Natural killer cell (primary cell): ENCODE measurements around the gene DOCK1. TPM values are rescaled to one million over a fixed set of nuclear protein-coding genes. Genes with fewer than 3 reads are reported as not detected.

Source experiments
- ATAC-seq, 3 donors: fragments of 150-1000 bp in 2 of 3; fragments of 200-7000 bp in 1 of 3; cut with Tn5 transposase; 1 replicate in 1 of 3; 2 replicates in 2 of 3; pipeline ENCODE4 v1.10.0; 2021; ENCODE audit warnings: mild to moderate bottlenecking in 2 of 3, moderate library complexity in 2 of 3
- DNase-seq, 2 donors: peaks; one replicate each; pipeline versions ENCODE4 v3.0.0 to v3.0.0-alpha.2; 2013 to 2021; ENCODE audit warnings: mixed read lengths in 1 of 2
- H3K27ac ChIP-seq: one replicate; pipeline ENCODE4 v1.5.1; 2013; ENCODE audit warnings: mild to moderate bottlenecking, low read length
- H3K27me3 ChIP-seq: one replicate; pipeline ENCODE4 v1.6.1; 2013; ENCODE audit warnings: low read length; ENCODE audit not compliant: control insufficient read depth, insufficient read depth
- H3K36me3 ChIP-seq: one replicate; pipeline ENCODE4 v1.6.1; 2013; ENCODE audit warnings: low read length; ENCODE audit not compliant: control insufficient read depth, insufficient read depth
- H3K4me1 ChIP-seq: one replicate; pipeline ENCODE4 v1.6.1; 2013; ENCODE audit warnings: low read length; ENCODE audit not compliant: control insufficient read depth, insufficient read depth
- H3K4me3 ChIP-seq: one replicate; pipeline ENCODE4 v1.5.1; 2013; ENCODE audit warnings: low read length
- H3K9me3 ChIP-seq: one replicate; pipeline ENCODE4 v1.6.1; 2013; ENCODE audit warnings: low read length; ENCODE audit not compliant: control insufficient read depth, insufficient read depth
- H3K27ac Mint-ChIP-seq, 2 donors: one replicate each; pipeline ENCODE4 v1.8.0; 2022; ENCODE audit warnings: mild to moderate bottlenecking in 2 of 2, mixed read lengths in 2 of 2, moderate library complexity in 1 of 2
- H3K27me3 Mint-ChIP-seq, 2 donors: one replicate each; pipeline ENCODE4 v1.8.0; 2022; ENCODE audit warnings: low read depth in 2 of 2, mixed read lengths in 2 of 2
- H3K36me3 Mint-ChIP-seq: one replicate; pipeline ENCODE4 v1.8.0; 2022; ENCODE audit warnings: mixed read lengths
- H3K4me1 Mint-ChIP-seq, 2 donors: one replicate each; pipeline ENCODE4 v1.8.0; 2022; ENCODE audit warnings: mixed read lengths in 2 of 2
- H3K4me3 Mint-ChIP-seq: one replicate; pipeline ENCODE4 v1.8.0; 2022; ENCODE audit warnings: mild to moderate bottlenecking, moderate library complexity, mixed read lengths
- H3K9me3 Mint-ChIP-seq, 2 donors: one replicate each; pipeline ENCODE4 v1.8.0; 2022; ENCODE audit warnings: mixed read lengths in 2 of 2
- CTCF ChIP-seq: fragments of 200-600 bp; IDR thresholded peaks from one replicate; pipeline ENCODE4 v1.8.0; 2022; ENCODE audit warnings: antibody characterized with exemption
- WGBS: methylation state at CpG from one replicate; pipeline ENCODE4 v1.1.7; 2013; ENCODE audit warnings: missing lambda C conversion rate; ENCODE audit not compliant: insufficient coverage; 5-methylcytosine and 5-hydroxymethylcytosine counted together
- intact Hi-C: fragments of 100-400 bp; cut with micrococcal nuclease; formaldehyde crosslinking; loops from one replicate; pipeline ENCODE4 v1.14.2; 2022
- total RNA-seq, 4 donors: library from RNA; stranded (reverse); fragments of 120-200 nt in 1 of 4; gene quantifications; one replicate each; pipeline versions ENCODE4 v1.2.3 to v1.2.4, GENCODE V29; 2013 to 2022

Gene DOCK1
- total RNA-seq, 3 donors from 2014 or later (not counting 1 experiment from before 2014, with no cell fraction given): 0.07 to 0.12 (median 0.08) TPM

GRCh38 chr10:126868371-126868770 lies 36.9 kb upstream of the DOCK1 start:
- Histone ChIP-seq H3K27me3 (no peaks in the 10 kb centered on the region), H3K27ac (no peak overlapping the region), H3K4me3 (no peak overlapping the region), H3K4me1 (no peaks in the 10 kb centered on the region), H3K36me3 (no peaks in the 10 kb centered on the region), H3K9me3 (no peaks in the 10 kb centered on the region)
- Mint-ChIP-seq H3K4me3 (no peak overlapping the region), H3K27me3 (no peaks in the 10 kb centered on the region), H3K4me1 (no peaks in the 10 kb centered on the region), H3K36me3 (no peaks in the 10 kb centered on the region), H3K27ac (no peak overlapping the region), H3K9me3 (peaks cover 0 to 2% of the 10 kb centered on the region in 2 donors)
- ATAC-seq: no peak
- 68% methylated on average over 6 of the region's 6 CpGs for WGBS
- intact Hi-C loops: no loop called here
- TF ChIP-seq CTCF: no peak
- no peak for DNase-seq

- no peak for DNase-seq
- peaks cover 0 to 3% of the 10 kb centered on the region in 2 donors for H3K27me3 Mint-ChIP-seq
- Histone ChIP-seq H3K4me1 (no peaks in the 10 kb centered on the region), H3K4me3 (no peak overlapping the region), H3K9me3 (no peaks in the 10 kb centered on the region), H3K36me3 (no peaks in the 10 kb centered on the region), H3K27ac (no peak overlapping the region), H3K27me3 (no peaks in the 10 kb centered on the region)
- intact Hi-C loops: no loop called here
- no peak overlapping the region for H3K27ac Mint-ChIP-seq
- no peak for TF ChIP-seq CTCF
- peaks cover 0 to 2% of the 10 kb centered on the region in 2 donors for H3K9me3 Mint-ChIP-seq
- no peak for ATAC-seq
- no peaks in the 10 kb centered on the region for H3K36me3 Mint-ChIP-seq
- 92% methylated on average over 7 of the region's 7 CpGs for WGBS
- H3K4me3 Mint-ChIP-seq: no peak overlapping the region
- H3K4me1 Mint-ChIP-seq: no peaks in the 10 kb centered on the region
Measured at GRCh38 chr10:126872135-126872534, 33.1 kb upstream of the DOCK1 start.

GRCh38 chr10:126872768-126873167 lies 32.5 kb upstream of the DOCK1 start:
- H3K4me3 Mint-ChIP-seq: no peak overlapping the region
- Histone ChIP-seq H3K4me3 (no peak overlapping the region), H3K27ac (no peak overlapping the region), H3K27me3 (no peaks in the 10 kb centered on the region), H3K36me3 (no peaks in the 10 kb centered on the region), H3K4me1 (no peaks in the 10 kb centered on the region), H3K9me3 (no peaks in the 10 kb centered on the region)
- H3K27ac Mint-ChIP-seq: no peak overlapping the region
- peaks cover 0 to 3% of the 10 kb centered on the region in 2 donors for H3K27me3 Mint-ChIP-seq
- TF ChIP-seq CTCF: no peak
- H3K36me3 Mint-ChIP-seq: no peaks in the 10 kb centered on the region
- DNase-seq (no peak), ATAC-seq (no peak)
- no peaks in the 10 kb centered on the region for H3K4me1 Mint-ChIP-seq
- peaks cover 0 to 2% of the 10 kb centered on the region in 2 donors for H3K9me3 Mint-ChIP-seq
- WGBS: 68% methylated on average over 3 of the region's 3 CpGs
- intact Hi-C loops: no loop called here

- H3K27me3 ChIP-seq: no peaks in the 10 kb centered on the region
- intact Hi-C loops: no loop called here
- H3K4me3 ChIP-seq: no peak overlapping the region
- Mint-ChIP-seq H3K27me3 (peaks cover 1 to 9% of the 10 kb centered on the region in 2 donors), H3K36me3 (no peaks in the 10 kb centered on the region), H3K9me3 (no peaks in the 10 kb centered on the region), H3K27ac (no peak overlapping the region), H3K4me1 (no peaks in the 10 kb centered on the region), H3K4me3 (no peak overlapping the region)
- H3K36me3 ChIP-seq: no peaks in the 10 kb centered on the region
- no peak for DNase-seq
- TF ChIP-seq CTCF: no peak
- no peak for ATAC-seq
- 82% methylated on average over 3 of the region's 3 CpGs for WGBS
- H3K9me3 ChIP-seq: no peaks in the 10 kb centered on the region
- H3K4me1 ChIP-seq: no peaks in the 10 kb centered on the region
- no peak overlapping the region for H3K27ac ChIP-seq
Measured at GRCh38 chr10:126876456-126876855, 28.8 kb upstream of the DOCK1 start.
